Choroid plexus epithelial cell (primary cell): ENCODE data around the gene ERI2.

ENCODE experiments used
- DNase-seq: peaks from one replicate; pipeline ENCODE4 v3.0.0-alpha.2; 2010; ENCODE audit warnings: low read depth
- H3K4me3 ChIP-seq: 2 replicates; pipeline ENCODE4 v1.5.1; 2011; ENCODE audit warnings: low read depth, mild to moderate bottlenecking, control low read depth, low read length, moderate library complexity
- TF ChIP-seq, protein P1 (sequence below): conservative IDR thresholded peaks from 2 replicates; pipeline ENCODE4 v1.5.1; 2011; ENCODE audit warnings: low read depth, mild to moderate bottlenecking, control low read depth, inconsistent platforms, low read length, moderate library complexity

ERI2 gene

DNA sequence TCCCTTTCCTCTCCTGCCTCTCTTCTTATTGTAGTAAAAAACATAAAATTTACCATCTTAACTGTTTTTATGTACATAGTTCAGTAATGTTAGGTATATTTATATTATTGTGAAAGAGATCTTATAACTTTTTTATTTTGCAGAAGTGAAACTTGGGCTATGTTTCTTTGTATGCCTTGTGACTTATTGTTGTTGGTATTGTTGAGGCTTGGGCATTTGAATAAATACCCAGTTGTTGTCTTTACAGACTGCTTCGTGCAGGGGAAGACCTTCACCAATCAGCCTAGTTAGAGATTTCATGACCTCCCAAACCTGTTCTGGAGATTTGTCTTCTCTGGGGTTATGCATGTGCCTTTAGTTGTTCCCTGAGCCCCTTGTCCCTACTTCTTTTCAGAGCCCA, 32.0 kb upstream of the ERI2 start:
- no peak overlapping the region for H3K4me3 ChIP-seq
- TF ChIP-seq, protein P1, sequence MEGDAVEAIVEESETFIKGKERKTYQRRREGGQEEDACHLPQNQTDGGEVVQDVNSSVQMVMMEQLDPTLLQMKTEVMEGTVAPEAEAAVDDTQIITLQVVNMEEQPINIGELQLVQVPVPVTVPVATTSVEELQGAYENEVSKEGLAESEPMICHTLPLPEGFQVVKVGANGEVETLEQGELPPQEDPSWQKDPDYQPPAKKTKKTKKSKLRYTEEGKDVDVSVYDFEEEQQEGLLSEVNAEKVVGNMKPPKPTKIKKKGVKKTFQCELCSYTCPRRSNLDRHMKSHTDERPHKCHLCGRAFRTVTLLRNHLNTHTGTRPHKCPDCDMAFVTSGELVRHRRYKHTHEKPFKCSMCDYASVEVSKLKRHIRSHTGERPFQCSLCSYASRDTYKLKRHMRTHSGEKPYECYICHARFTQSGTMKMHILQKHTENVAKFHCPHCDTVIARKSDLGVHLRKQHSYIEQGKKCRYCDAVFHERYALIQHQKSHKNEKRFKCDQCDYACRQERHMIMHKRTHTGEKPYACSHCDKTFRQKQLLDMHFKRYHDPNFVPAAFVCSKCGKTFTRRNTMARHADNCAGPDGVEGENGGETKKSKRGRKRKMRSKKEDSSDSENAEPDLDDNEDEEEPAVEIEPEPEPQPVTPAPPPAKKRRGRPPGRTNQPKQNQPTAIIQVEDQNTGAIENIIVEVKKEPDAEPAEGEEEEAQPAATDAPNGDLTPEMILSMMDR: no peak
- DNase-seq: no peak

DNA sequence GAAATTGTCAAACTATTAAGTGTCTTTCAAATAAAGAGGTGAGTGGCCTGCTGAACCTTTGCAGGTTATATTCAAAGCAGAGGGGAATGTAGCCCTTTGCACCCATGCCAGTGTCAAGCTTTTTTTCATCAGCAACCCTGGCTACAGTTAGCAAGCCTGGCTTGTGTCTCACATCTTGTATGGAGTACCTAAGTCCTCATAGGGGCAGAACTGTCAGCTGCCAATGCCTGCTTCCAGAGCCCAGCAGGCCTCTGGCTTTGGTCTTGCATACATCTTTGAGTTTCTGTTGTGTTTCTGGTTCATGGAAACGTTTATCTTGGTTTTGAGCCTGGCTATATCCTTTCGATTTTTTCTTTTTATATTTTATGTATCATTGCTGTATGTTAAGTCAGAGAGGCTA, 26.8 kb upstream of the ERI2 start:
- H3K4me3 ChIP-seq: no peak overlapping the region
- no peak for DNase-seq
- TF ChIP-seq, protein P1: no peak

DNA sequence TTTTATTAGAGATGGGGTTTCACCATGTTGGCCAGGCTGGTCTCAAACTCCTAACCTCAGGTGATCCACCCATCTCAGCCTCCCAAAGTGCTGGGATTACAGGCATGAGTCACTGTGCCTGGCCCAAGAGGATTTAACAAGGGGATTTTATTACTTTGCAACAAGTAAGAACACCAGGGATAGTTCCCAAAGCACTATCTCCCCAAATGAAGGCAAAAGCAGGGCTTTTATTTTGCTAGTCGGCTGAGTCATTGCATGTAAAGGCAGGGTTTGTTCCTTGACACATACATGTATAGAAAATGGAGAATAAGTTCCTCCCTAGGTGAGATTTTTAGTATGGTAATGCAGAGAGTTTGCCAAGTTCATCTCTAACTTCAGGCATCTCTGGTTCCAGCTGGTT, 24.1 kb upstream of the ERI2 start:
- no peak overlapping the region for H3K4me3 ChIP-seq
- no peak for DNase-seq
- TF ChIP-seq, protein P1: no peak

GRCh38 chr16:20829536-20829935, 23.3 kb upstream of the ERI2 start:
- TF ChIP-seq, protein P1: no peak
- no peak for DNase-seq
- no peak overlapping the region for H3K4me3 ChIP-seq

- TF ChIP-seq, protein P1: no peak
- H3K4me3 ChIP-seq: no peak overlapping the region
- DNase-seq: peak; percentile 31
Measured at GRCh38 chr16:20826039-20826566, 19.8 kb upstream of the ERI2 start.

- H3K4me3 ChIP-seq: no peak overlapping the region
- TF ChIP-seq, protein P1: no peak
- no peak for DNase-seq
Measured at GRCh38 chr16:20822521-20823325, 16.5 kb upstream of the ERI2 start.

GRCh38 chr16:20821682-20822081, 15.4 kb upstream of the ERI2 start:
- no peak for DNase-seq
- TF ChIP-seq, protein P1: no peak
- H3K4me3 ChIP-seq: no peak overlapping the region
